ENCODE data around the gene ANKRD13A. TPM values are rescaled to one million over a fixed set of nuclear protein-coding genes. Genes with fewer than 3 reads are reported as not detected.

Gene ANKRD13A
- total and polyA plus RNA-seq, 2 experiments from 2014 or later, result 5.7 to 25.6 TPM

GRCh38 chr12:109950625-109951024, 48.6 kb upstream of the ANKRD13A start:
- H3K79me2 ChIP-seq (replicated peaks; ENCODE audit: insufficient read depth), result no peaks in the 10 kb centered on the region
- no peak for ATAC-seq
- peaks cover 4% of the 10 kb centered on the region for H3K27me3 Mint-ChIP-seq (ENCODE audit: insufficient read depth, low read depth, poor library complexity)
- peaks cover 32% of the 10 kb centered on the region for H3K4me1 Mint-ChIP-seq
- no peak for DNase-seq (ENCODE audit: low spot score)
- peaks cover 14% of the 10 kb centered on the region for H3K4me1 ChIP-seq (ENCODE audit: insufficient read depth)
- no peak overlapping the region for H3K27ac ChIP-seq (ENCODE audit: low read depth)
- 0 out of 2 replicates have a peak, but pooled peaks cover 3% of the 10 kb centered on the region for H3F3A ChIP-seq (replicated peaks; ENCODE audit: low read depth)
- H3K27ac Mint-ChIP-seq, result no peak overlapping the region
- H2AFZ ChIP-seq, result no peak overlapping the region
- H3K4me2 ChIP-seq, result no peak overlapping the region
- no peak overlapping the region for H3K4me3 Mint-ChIP-seq
- TF ChIP-seq, protein P1, sequence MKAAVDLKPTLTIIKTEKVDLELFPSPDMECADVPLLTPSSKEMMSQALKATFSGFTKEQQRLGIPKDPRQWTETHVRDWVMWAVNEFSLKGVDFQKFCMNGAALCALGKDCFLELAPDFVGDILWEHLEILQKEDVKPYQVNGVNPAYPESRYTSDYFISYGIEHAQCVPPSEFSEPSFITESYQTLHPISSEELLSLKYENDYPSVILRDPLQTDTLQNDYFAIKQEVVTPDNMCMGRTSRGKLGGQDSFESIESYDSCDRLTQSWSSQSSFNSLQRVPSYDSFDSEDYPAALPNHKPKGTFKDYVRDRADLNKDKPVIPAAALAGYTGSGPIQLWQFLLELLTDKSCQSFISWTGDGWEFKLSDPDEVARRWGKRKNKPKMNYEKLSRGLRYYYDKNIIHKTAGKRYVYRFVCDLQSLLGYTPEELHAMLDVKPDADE (IDR thresholded peaks at IDR 0.05), result no peak
- TF ChIP-seq ZNF114 (CRISPR knock-in tag; IDR thresholded peaks at IDR 0.05) (no peak), NANOG (IDR thresholded peaks at IDR 0.05; ENCODE audit: borderline replicate concordance) (no peak), JUNB (IDR thresholded peaks at IDR 0.05; ENCODE audit: unreplicated experiment) (no peak), EZH2phosphoT487 (IDR thresholded peaks at IDR 0.05; ENCODE audit: unreplicated experiment) (no peak), STAT1 (IDR thresholded peaks at IDR 0.05; ENCODE audit: unreplicated experiment) (no peak), CREB1 (CRISPR knock-in tag; IDR thresholded peaks at IDR 0.05; ENCODE audit: low read depth) (no peak)
- TF ChIP-seq, protein P2, sequence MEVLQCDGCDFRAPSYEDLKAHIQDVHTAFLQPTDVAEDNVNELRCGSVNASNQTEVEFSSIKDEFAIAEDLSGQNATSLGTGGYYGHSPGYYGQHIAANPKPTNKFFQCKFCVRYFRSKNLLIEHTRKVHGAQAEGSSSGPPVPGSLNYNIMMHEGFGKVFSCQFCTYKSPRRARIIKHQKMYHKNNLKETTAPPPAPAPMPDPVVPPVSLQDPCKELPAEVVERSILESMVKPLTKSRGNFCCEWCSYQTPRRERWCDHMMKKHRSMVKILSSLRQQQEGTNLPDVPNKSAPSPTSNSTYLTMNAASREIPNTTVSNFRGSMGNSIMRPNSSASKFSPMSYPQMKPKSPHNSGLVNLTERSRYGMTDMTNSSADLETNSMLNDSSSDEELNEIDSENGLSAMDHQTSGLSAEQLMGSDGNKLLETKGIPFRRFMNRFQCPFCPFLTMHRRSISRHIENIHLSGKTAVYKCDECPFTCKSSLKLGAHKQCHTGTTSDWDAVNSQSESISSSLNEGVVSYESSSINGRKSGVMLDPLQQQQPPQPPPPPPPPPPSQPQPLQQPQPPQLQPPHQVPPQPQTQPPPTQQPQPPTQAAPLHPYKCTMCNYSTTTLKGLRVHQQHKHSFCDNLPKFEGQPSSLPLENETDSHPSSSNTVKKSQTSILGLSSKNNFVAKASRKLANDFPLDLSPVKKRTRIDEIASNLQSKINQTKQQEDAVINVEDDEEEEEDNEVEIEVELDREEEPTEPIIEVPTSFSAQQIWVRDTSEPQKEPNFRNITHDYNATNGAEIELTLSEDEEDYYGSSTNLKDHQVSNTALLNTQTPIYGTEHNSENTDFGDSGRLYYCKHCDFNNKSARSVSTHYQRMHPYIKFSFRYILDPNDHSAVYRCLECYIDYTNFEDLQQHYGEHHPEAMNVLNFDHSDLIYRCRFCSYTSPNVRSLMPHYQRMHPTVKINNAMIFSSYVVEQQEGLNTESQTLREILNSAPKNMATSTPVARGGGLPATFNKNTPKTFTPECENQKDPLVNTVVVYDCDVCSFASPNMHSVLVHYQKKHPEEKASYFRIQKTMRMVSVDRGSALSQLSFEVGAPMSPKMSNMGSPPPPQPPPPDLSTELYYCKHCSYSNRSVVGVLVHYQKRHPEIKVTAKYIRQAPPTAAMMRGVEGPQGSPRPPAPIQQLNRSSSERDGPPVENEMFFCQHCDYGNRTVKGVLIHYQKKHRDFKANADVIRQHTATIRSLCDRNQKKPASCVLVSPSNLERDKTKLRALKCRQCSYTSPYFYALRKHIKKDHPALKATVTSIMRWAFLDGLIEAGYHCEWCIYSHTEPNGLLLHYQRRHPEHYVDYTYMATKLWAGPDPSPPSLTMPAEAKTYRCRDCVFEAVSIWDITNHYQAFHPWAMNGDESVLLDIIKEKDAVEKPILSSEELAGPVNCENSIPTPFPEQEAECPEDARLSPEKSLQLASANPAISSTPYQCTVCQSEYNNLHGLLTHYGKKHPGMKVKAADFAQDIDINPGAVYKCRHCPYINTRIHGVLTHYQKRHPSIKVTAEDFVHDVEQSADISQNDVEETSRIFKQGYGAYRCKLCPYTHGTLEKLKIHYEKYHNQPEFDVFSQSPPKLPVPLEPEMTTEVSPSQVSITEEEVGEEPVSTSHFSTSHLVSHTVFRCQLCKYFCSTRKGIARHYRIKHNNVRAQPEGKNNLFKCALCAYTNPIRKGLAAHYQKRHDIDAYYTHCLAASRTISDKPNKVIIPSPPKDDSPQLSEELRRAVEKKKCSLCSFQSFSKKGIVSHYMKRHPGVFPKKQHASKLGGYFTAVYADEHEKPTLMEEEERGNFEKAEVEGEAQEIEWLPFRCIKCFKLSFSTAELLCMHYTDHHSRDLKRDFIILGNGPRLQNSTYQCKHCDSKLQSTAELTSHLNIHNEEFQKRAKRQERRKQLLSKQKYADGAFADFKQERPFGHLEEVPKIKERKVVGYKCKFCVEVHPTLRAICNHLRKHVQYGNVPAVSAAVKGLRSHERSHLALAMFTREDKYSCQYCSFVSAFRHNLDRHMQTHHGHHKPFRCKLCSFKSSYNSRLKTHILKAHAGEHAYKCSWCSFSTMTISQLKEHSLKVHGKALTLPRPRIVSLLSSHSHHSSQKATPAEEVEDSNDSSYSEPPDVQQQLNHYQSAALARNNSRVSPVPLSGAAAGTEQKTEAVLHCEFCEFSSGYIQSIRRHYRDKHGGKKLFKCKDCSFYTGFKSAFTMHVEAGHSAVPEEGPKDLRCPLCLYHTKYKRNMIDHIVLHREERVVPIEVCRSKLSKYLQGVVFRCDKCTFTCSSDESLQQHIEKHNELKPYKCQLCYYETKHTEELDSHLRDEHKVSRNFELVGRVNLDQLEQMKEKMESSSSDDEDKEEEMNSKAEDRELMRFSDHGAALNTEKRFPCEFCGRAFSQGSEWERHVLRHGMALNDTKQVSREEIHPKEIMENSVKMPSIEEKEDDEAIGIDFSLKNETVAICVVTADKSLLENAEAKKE (CRISPR knock-in tag; IDR thresholded peaks at IDR 0.05), result no peak
- peaks cover 16% of the 10 kb centered on the region for H3K36me3 Mint-ChIP-seq (ENCODE audit: low read depth)
- no peaks in the 10 kb centered on the region for H3K9me2 ChIP-seq (ENCODE audit: insufficient read depth)
- H3K4me3 ChIP-seq, result no peak overlapping the region
- no peaks in the 10 kb centered on the region for H3K9me3 Mint-ChIP-seq
- H3K36me3 ChIP-seq (ENCODE audit: insufficient read depth), result peaks cover 9% of the 10 kb centered on the region; the same call in 1 of the 2 replicates
- H4K20me1 ChIP-seq (replicated peaks; ENCODE audit: insufficient read depth), result no peaks in the 10 kb centered on the region; the same call in 1 of the 2 replicates
- H3K27me3 ChIP-seq (ENCODE audit: insufficient read depth), result no peaks in the 10 kb centered on the region

Measured in GM23338 (cell line).